COR-L47 (cell line): ENCODE measurements around the gene C2orf68.
A peak's percentile ranks its signal among the peaks of the same experiment; 100 is the strongest.
"Not testable (repeated sequence)": the region's sequence is repeated elsewhere in the genome, so short reads cannot be mapped to it uniquely, and the experiment has no call there.

Source experiments
- DNase-seq: peaks from one replicate; lab custom pipeline; 2025; lab: John Stamatoyannopoulos, UW

C2orf68 gene

GRCh38 chr2:85582492-85582891, 29.4 kb downstream of the C2orf68 start:
- no peak for DNase-seq

- no peak for DNase-seq
Measured at GRCh38 chr2:85580206-85580605, 31.7 kb downstream of the C2orf68 start.

- DNase-seq = no peak
Measured at GRCh38 chr2:85579266-85579935, 32.5 kb downstream of the C2orf68 start.

GRCh38 chr2:85578243-85579180, 33.4 kb downstream of the C2orf68 start:
- no peak for DNase-seq

- DNase-seq = no peak
Measured at GRCh38 chr2:85577386-85578242, 34.3 kb downstream of the C2orf68 start, which contains the start of gene VAMP8. TSS of gene VAMP8 (plus strand) at chr2:85577586. CDS start at chr2:85577647, 61 bp downstream.

GRCh38 chr2:85577063-85577385, 34.8 kb downstream of the C2orf68 start:
- no peak for DNase-seq

GRCh38 chr2:85575739-85576138, 36.1 kb downstream of the C2orf68 start:
- no peak for DNase-seq

- DNase-seq = no peak
Measured at GRCh38 chr2:85566265-85566664, 45.6 kb downstream of the C2orf68 start.

GRCh38 chr2:85564144-85564563, 47.7 kb downstream of the C2orf68 start:
- no peak for DNase-seq

GRCh38 chr2:85561280-85562212, 50.3 kb downstream of the C2orf68 start, which contains the start of gene GGCX:
TSS of gene GGCX (minus strand) at chr2:85561493. CDS start at chr2:85561428, 65 bp downstream.
- DNase-seq = peak; percentile 92

- DNase-seq = no peak
Measured at GRCh38 chr2:85560812-85561279, 51.0 kb downstream of the C2orf68 start.

- not testable (repeated sequence) for DNase-seq
Measured at GRCh38 chr2:85560403-85560726, 51.5 kb downstream of the C2orf68 start.

- DNase-seq = no peak
Measured at GRCh38 chr2:85558160-85558559, 53.7 kb downstream of the C2orf68 start.

GRCh38 chr2:85557130-85557529, 54.7 kb downstream of the C2orf68 start:
- DNase-seq = no peak
